ENCODE measurements around the gene L1TD1.
"Not testable (repeated sequence)": the region's sequence is repeated elsewhere in the genome, so short reads cannot be mapped to it uniquely, and the experiment has no call there.

The L1TD1 gene

GRCh38 chr1:62194651-62195544, at the start of gene L1TD1:
Gene L1TD1, plus strand, starts transcription at chr1:62194849. Its CDS starts 11,780 bp downstream, at chr1:62206629.
- no peak within 1 kb of the TSS for H3K4me3 ChIP-seq (ENCODE audit: low read depth, low read length)
- DNase-seq (ENCODE audit: low read depth, low spot score), result no peak
- POLR2A ChIA-PET, result no interaction called here
- CTCF ChIA-PET, result no interaction called here
- TF ChIP-seq CTCF (IDR thresholded peaks at IDR 0.05; ENCODE audit: insufficient read depth, low read length, missing control alignments), result no peak

- no peak for TF ChIP-seq CTCF (IDR thresholded peaks at IDR 0.05; ENCODE audit: insufficient read depth, low read length, missing control alignments)
- POLR2A ChIA-PET, result no interaction called here
- CTCF ChIA-PET, result interaction anchor here (1.0 to 1.2 kb wide), 3 partner anchors 14 to 16 kb away, joined by 4 to 5 read pairs (median 4); no protein-coding TSS in a partner anchor
- DNase-seq (ENCODE audit: low read depth, low spot score), result no peak
- no peak overlapping the region for H3K4me3 ChIP-seq (ENCODE audit: low read depth, low read length)
Measured at GRCh38 chr1:62159940-62160348, 34.7 kb upstream of the L1TD1 start.

- ChIA-PET POLR2A (no interaction called here), CTCF (interaction anchor here (1.0 kb wide), 1 partner anchor 14 kb away, joined by 3 read pairs; no protein-coding TSS in a partner anchor)
- DNase-seq (ENCODE audit: low read depth, low spot score), result no peak
- no peak for TF ChIP-seq CTCF (IDR thresholded peaks at IDR 0.05; ENCODE audit: insufficient read depth, low read length, missing control alignments)
- no peak overlapping the region for H3K4me3 ChIP-seq (ENCODE audit: low read depth, low read length)
Measured at GRCh38 chr1:62161711-62162110, 32.9 kb upstream of the L1TD1 start.

GRCh38 chr1:62170380-62170779, 24.3 kb upstream of the L1TD1 start:
- DNase-seq (ENCODE audit: low read depth, low spot score); H3K4me3 ChIP-seq (ENCODE audit: low read depth, low read length); POLR2A ChIA-PET; CTCF ChIA-PET: not testable (repeated sequence)

- no peak for DNase-seq (ENCODE audit: low read depth, low spot score)
- TF ChIP-seq CTCF (IDR thresholded peaks at IDR 0.05; ENCODE audit: insufficient read depth, low read length, missing control alignments), result peak; percentile 67
- ChIA-PET POLR2A (no interaction called here), CTCF (interaction anchor here (0.6 to 5.5 kb wide), 23 partner anchors 9 to 573 kb away, joined by 3 to 120 read pairs (median 5); no protein-coding TSS in a partner anchor)
- H3K4me3 ChIP-seq (ENCODE audit: low read depth, low read length), result no peak overlapping the region
Measured at GRCh38 chr1:62175568-62176179, 19.0 kb upstream of the L1TD1 start.

GRCh38 chr1:62176597-62177312, 17.9 kb upstream of the L1TD1 start:
- TF ChIP-seq CTCF (IDR thresholded peaks at IDR 0.05; ENCODE audit: insufficient read depth, low read length, missing control alignments), result no peak
- DNase-seq (ENCODE audit: low read depth, low spot score), result no peak
- CTCF ChIA-PET, result interaction anchor here (1.5 to 5.5 kb wide), 11 partner anchors 8 to 569 kb away, joined by 4 to 120 read pairs (median 9); no protein-coding TSS in a partner anchor
- POLR2A ChIA-PET, result no interaction called here
- H3K4me3 ChIP-seq (ENCODE audit: low read depth, low read length), result no peak overlapping the region

All from AG04449 (cell line).